ENCODE data around the gene PHF11. TPM values are rescaled to one million over a fixed set of nuclear protein-coding genes. Genes with fewer than 3 reads are reported as not detected.
A peak's percentile ranks its signal among the peaks of the same experiment; 100 is the strongest.

PHF11 gene
- total RNA-seq, 1 donor from 2014 or later = 8.7 TPM

- DNase-seq (ENCODE audit: low read depth in 2 of 2) = no peak
Observed at GRCh38 chr13:49498206-49498605, 2.5 kb downstream of the PHF11 start.

- peak in 1 of 2 donors; percentile 12 for DNase-seq (ENCODE audit: low read depth in 2 of 2)
Observed at GRCh38 chr13:49499889-49500660, 4.3 kb downstream of the PHF11 start.

GRCh38 chr13:49502954-49503353 lies 7.2 kb downstream of the PHF11 start:
- DNase-seq (ENCODE audit: low read depth in 2 of 2) = peak in 1 of 2 donors; percentile 69

GRCh38 chr13:49503951-49504350 lies 8.2 kb downstream of the PHF11 start:
- DNase-seq (ENCODE audit: low read depth in 2 of 2) = no peak

- no peak for DNase-seq (ENCODE audit: low read depth in 2 of 2)
Observed at GRCh38 chr13:49512578-49512977, 16.8 kb downstream of the PHF11 start.

GRCh38 chr13:49516467-49516866 lies 20.7 kb downstream of the PHF11 start:
- DNase-seq (ENCODE audit: low read depth in 2 of 2) = no peak

- DNase-seq (ENCODE audit: low read depth in 2 of 2) = peak in 1 of 2 donors; percentile 22
Observed at GRCh38 chr13:49517461-49517860, 21.7 kb downstream of the PHF11 start.

GRCh38 chr13:49521224-49521623 lies 25.5 kb downstream of the PHF11 start:
- no peak for DNase-seq (ENCODE audit: low read depth in 2 of 2)

GRCh38 chr13:49524740-49525501 lies 29.2 kb downstream of the PHF11 start:
- DNase-seq (ENCODE audit: low read depth in 2 of 2) = no peak

GRCh38 chr13:49527123-49527522 lies 31.4 kb downstream of the PHF11 start:
- DNase-seq (ENCODE audit: low read depth in 2 of 2) = no peak

GRCh38 chr13:49528161-49528560 lies 32.4 kb downstream of the PHF11 start:
- DNase-seq (ENCODE audit: low read depth in 2 of 2) = no peak

- DNase-seq (ENCODE audit: low read depth in 2 of 2) = no peak
Observed at GRCh38 chr13:49530457-49530856, 34.7 kb downstream of the PHF11 start.

GRCh38 chr13:49532593-49532992 lies 36.8 kb downstream of the PHF11 start:
- no peak for DNase-seq (ENCODE audit: low read depth in 2 of 2)

- no peak for DNase-seq (ENCODE audit: low read depth in 2 of 2)
Observed at GRCh38 chr13:49533011-49533410, 37.3 kb downstream of the PHF11 start.

GRCh38 chr13:49533591-49534269 lies 38.0 kb downstream of the PHF11 start:
- no peak for DNase-seq (ENCODE audit: low read depth in 2 of 2)

GRCh38 chr13:49536144-49536873 lies 40.6 kb downstream of the PHF11 start:
- no peak for DNase-seq (ENCODE audit: low read depth in 2 of 2)

- DNase-seq (ENCODE audit: low read depth in 2 of 2) = no peak
Observed at GRCh38 chr13:49538404-49538803, 42.7 kb downstream of the PHF11 start.

- peak in 1 of 2 donors; percentile 61 for DNase-seq (ENCODE audit: low read depth in 2 of 2)
Observed at GRCh38 chr13:49539313-49539712, 43.6 kb downstream of the PHF11 start.

- no peak for DNase-seq (ENCODE audit: low read depth in 2 of 2)
Observed at GRCh38 chr13:49539746-49540145, 44.0 kb downstream of the PHF11 start.

- DNase-seq (ENCODE audit: low read depth in 2 of 2) = peak; percentile 29 to 76
Observed at GRCh38 chr13:49540552-49540951, 44.8 kb downstream of the PHF11 start.

GRCh38 chr13:49543656-49544055 lies 47.9 kb downstream of the PHF11 start:
- DNase-seq (ENCODE audit: low read depth in 2 of 2) = no peak

GRCh38 chr13:49545661-49546060 lies 49.9 kb downstream of the PHF11 start:
- no peak for DNase-seq (ENCODE audit: low read depth in 2 of 2)
